T-helper 17 cell (primary cell): ENCODE measurements around the gene BPGM. TPM values are rescaled to one million over a fixed set of nuclear protein-coding genes. Genes with fewer than 3 reads are reported as not detected.

Source experiments
- total RNA-seq, 4 donors: library from RNA in 2 of 4; stranded (reverse) in 2 of 4; gene quantifications; one replicate each; pipeline ENCODE4 v1.2.3 and lab custom pipeline; 2022 to 2026

Gene BPGM
- total RNA-seq, 2 donors from 2014 or later: 9.9 to 13.7 TPM

Other genes starting within 250 kb of the BPGM start
- gene AKR1B1, start 187.8 kb upstream of the BPGM start, total RNA-seq: 10 to 100 TPM; 48.4 to 60.1 TPM
- gene AKR1B10, start 119.3 kb upstream of the BPGM start, total RNA-seq: not detected
- not detected for gene AKR1B15, start 97.7 kb upstream of the BPGM start, total RNA-seq
- 1 to 10 TPM in 1 of 2 donors, under 1 TPM in 1; 0.62 to 9.2 TPM for gene CALD1, start 132.8 kb downstream of the BPGM start, total RNA-seq